NCI-H82 treated with DMSO at 0.1 percent for 48 hours (cell line): ENCODE measurements around the gene AFF3.

ENCODE experiments used
- DNase-seq: peaks from one replicate; lab custom pipeline; 2025; ENCODE audit not compliant: unreplicated experiment; lab: John Stamatoyannopoulos, UW

Gene AFF3

DNA sequence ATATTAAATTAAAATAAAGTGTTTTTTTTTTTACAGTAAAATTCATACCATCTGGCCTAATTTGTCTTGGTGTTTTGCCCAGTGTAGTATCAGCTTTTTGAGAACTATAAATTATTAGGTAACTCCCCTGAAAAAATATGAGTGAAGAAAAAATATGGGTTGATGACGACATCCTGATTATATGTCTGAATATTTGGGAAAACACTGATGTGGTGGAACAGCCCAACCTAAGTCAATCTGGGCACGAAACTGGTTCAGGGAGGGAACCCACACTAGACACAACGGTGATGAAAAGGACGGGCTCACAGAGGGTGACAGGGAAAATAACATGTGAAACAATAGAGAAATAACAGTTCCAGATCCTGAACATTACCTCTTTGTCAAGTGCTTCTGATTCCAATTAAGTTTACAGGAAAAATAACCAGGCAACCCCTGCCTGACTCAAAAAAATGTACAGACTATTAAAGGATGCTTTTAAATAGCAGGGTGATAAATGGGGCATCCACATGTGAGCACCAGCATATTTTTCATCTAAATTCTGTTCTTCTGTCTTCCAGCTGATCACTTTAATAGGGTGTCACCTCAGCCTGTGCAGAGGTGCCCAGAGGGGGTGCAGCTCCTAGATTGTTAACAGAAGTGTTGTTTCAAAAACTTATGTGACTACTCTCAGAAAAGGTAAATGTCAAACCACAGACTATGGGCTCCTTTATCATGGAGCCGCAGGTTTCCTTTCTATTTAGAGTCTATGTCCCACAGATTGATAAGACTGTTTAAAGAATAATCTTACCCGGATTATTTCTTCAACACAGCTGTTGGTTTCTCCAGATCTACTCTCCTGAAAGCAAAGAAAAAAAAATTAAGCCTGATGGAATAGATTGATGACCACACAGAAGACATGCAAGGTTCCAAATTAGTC lies 305.4 kb downstream of the AFF3 start:
- DNase-seq: no peak

DNA sequence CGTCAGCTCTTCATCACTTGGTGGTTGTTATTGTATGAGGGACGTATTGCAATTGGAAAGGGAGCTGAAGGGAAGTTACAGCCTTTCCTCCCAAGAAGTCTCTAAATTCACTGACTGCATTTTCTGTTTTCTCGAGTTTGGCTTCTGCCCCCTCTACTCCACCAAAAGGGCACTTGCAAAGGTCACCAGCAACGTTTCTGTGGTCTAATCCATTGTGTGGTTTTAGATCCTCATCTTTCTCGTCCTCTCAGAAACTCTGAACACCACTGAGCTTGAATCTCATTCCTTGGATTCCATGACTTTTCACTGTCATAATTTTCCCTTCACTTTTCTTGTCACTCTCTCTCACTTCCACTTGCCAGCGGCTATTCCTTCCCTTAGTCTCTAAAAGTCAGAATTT lies 308.0 kb downstream of the AFF3 start:
- DNase-seq: no peak

DNA sequence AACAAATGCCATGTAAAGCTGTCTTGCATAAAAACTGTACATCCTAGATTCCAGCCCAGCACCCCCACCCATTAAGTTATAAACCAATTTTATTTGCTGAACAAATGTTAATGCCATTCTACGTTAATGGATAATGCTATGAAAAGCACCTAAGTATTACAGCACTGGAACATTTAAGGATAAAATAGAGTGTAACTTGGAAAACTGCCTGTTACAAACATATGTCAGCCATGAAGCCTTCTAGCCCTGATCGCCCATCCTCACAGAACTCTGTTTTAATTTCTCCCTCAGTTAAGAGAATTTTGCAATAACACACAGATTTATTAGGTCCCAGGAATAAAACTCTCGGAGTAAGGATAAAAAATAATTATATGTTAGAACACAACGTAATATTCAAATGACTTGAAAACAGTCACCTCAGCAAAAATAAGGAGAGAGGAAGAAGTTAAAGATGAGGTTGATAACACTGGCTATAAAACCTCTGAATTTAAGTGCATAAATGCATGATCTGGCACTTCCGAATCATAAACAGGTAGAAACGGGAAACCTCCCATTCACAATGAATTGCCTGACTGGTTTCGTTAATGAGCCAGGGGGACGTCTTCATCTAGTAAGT lies 308.7 kb downstream of the AFF3 start:
- DNase-seq: no peak

DNA sequence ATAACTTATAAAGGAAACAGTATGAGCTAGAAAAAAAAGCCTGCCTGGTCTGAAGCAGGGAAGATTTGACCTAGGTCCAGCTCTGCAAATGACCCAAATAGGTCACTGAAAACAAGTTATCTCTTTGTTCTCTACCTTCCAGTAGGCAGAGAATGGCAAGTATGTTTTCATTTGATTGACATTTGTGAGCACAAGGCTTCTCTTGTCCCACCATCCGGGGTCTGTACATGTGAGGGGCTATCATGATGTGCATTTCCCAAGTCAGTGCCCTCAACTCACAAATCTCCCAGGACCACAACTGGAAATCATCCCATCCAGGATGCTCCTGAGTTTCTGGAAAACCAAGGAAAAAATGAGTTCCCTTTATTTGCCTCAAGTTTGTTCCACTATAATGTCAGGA lies 309.5 kb downstream of the AFF3 start:
- DNase-seq: no peak

DNA sequence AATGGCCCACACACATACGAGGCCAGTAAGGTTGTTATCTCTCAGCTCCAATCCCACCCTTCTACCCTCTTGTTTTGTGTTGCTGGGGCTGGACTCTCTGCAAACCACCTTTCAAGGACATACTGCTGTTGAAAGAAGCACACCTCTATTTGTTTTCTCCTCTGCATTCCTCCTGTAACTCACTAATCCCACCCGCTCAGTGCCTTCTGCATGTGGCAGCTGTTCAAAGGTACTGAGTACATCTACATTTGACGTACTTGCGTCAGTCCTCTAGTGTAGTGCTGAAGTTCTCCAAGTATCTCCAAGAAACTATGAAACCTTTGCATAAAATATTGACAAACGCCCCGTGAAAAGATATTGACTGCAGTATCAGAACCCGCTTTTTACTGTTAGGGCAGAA lies 310.6 kb downstream of the AFF3 start:
- DNase-seq: no peak

DNA sequence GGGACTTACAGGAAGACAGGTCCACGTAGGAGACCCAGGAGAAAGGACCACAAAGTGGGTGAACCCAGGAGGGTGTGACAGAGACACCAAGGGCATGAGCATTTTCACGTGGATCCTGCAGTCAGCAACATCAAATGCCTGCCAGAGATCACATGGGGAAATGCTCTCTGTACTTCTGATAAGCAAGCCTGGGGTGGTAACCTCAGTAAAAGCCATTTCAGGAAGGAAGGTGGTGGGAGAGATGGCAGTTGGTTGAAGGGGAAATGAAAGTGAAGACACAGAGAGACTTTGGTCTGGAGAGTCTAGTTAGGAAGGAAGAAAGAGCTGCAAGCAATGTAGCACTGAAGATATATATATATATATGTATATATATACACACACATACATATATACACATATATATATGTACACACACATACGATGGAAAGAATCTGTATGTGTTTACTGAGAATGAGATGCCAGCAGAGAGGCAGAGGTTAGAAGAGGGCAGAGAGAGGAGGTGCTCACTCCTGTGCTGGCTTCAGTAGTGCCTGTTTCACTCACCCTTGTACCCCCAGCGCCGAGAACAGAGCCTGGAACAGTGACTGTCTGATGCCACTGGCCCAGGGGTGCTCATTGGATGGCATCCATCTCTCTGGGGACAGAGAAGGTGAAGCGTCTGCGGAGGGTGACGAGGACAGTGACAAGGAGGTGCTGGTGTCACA lies 314.9 kb downstream of the AFF3 start:
- no peak for DNase-seq

DNA sequence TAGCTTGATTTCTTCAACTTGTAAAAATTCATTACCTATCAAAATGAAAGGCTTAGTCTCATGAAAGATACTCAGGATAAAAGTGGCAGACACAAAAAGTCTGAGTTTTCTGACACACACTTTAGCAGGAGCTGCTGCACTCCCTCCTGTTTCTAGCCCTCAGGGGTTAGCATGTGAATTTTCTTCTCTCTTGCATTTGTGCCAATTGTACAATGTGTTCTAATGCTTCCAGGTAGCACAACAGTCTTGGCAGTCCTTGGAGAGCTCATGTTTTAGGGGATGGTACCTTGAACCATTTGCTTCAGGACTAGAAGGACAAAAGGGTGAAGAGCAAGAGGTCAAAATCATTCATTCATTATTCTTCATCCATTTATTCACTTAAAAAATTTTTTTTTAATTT lies 316.8 kb downstream of the AFF3 start:
- DNase-seq: no peak

DNA sequence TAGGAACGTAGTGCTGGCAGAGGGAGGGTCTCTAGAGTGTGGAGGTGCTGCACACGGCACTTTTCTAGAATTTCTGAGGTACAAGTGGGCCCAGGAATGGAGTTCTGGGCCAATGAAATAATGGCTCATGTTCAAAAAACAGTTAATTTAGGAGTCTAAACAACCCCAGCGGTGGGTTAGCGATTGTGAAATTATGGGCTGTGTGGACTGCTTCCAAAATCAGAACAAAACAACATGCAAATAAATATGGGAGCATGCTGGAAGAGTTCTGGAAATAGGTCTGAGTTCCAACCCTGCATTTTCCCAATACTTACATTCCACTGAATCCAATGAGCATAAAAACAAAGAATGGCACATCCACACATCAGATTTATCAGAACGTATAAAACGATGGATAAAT lies 317.6 kb downstream of the AFF3 start:
- no peak for DNase-seq

DNA sequence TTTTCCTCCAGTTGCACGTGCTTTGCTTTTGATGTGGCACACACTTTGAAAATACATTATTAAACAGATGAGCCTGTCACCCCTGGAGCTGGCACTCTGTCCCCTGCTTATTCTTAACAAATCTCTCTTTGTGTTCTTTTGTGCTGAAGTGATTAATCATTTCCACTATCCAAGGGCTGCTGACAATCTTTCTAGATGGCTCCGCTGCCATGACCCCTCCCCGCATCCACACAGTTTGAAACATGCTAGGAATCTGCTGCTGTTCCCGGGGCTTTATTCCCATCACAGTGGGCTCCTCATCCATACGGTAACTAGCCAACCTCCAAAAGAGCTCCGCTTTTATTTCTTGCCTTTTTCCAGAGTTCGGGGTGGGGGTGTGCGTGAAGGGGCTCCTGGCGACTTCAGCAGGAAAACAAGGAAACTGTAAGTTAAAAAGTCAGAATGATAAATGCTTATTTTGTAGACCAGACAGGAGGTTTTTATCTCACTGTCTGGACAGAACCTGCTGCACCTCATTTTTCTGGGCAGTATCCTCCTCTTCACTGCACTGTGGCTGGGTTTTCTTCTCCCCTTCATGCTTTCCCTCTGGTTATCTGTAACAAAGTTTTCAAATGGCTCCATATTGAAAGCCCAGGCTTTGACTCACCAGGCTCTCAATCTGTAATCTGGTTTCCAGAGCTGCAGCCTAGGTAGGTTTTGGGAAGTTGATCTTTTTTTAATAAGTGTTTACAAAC lies 319.7 kb downstream of the AFF3 start:
- no peak for DNase-seq

DNA sequence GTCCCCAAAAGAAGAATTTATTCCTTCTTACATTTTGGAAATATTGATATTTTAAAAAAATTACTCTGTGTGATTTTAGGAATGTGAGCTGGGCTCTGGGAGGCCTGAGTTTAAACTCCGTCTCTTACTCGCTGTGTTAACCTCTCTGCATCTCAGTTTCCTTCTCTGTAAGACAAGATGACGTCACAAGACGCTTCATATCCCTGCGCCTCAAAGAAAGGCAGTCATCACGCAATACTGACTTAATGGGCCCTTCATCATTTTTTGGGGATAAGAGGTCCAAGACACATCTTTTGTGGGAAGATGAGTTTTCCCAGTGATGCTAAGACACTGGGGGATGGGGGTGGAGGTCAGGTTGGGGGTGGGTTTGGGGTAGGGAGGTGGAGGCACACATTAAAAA lies 320.4 kb downstream of the AFF3 start:
- DNase-seq: no peak

DNA sequence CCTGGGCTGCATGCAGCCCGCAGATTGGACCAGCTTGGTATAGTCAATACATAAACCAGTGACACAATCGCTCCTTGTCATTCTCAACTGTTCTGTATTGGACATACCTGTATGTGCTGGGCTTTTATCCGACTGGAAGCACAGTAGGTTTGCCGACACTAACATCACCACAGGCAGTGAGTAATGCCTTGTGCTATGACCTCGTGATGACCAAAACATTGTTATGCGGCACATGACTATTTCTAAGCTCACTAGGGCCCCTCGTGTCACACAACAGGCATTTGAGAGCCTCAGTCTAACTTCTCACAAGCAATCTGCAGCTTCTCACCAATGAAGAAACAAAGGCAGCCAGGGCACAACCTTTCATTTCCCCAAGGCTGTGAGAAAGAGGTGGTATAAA lies 320.8 kb downstream of the AFF3 start:
- no peak for DNase-seq

DNA sequence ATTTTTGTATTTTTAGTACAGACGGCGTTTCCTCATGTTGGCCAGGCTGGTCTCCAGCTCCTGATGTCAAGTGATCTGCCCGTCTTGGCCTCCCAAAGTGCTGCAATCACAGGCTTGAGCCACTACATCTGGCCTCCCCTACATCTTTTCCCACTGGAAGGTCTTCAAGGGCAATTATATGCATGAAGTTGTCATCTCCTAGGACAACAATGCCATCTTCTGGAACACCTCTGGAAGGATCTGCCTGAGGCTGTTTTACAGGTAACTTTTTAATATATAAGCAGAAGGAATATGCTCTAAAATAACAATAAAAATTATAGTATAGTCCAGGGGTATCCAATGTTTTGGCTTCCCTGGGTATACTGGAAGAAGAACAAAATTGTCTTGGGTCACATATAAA lies 321.4 kb downstream of the AFF3 start:
- no peak for DNase-seq

DNA sequence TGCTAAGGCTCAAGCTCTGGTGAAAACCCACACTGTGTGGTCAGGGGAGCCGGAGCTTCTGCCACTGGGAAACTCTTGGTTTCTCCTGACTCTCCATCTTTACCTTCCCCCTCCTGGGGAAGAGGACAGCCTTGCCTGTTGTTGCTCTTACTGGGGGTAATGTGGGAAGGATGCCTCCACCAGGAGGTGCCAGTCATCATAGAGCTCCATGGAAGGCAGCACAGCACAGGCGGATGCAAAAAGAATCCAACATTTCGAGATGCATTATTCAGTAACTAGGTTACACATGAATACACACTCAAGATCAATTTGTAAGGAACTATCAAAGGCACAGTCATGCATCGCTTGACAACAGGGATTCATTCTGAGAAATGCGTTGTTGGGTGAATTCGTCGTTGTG lies 322.6 kb downstream of the AFF3 start:
- no peak for DNase-seq

DNA sequence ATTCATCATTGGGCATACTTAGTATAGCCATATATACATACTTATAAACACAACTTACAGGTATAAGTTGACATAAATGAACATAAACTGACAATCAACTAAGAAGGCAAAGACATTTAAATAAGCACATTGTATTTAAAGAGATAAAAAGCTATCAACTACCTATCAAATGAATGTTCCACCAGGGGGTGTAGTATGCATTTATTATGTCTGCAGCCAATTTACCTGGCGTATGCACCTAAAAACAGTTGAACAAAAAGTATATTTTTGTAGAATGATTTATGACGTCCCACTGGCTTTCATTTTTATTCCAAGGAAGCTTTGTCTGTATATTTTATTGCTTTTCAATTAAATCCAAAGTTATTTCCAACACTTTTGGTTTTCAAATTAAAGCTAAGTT lies 323.5 kb downstream of the AFF3 start:
- DNase-seq: no peak

DNA sequence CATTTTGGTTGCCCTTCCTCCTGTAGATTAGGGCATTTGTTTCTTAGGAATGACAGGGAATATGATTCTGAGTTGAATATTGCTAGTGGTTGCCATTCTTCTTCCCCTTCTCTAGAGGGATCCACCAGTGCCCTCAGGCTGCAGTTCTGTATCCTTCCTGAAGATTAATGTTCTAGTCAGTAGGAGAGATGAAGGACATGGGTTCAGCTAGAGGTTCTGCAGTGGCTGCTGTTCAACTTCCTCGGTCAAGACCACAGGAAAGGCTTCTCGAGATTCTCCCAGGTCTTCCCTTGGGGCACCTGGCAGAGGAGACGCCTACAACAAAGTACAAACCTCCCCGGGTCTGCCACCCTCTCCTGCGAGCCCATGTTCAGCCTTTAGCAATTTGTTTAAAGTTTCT lies 325.5 kb downstream of the AFF3 start:
- no peak for DNase-seq

DNA sequence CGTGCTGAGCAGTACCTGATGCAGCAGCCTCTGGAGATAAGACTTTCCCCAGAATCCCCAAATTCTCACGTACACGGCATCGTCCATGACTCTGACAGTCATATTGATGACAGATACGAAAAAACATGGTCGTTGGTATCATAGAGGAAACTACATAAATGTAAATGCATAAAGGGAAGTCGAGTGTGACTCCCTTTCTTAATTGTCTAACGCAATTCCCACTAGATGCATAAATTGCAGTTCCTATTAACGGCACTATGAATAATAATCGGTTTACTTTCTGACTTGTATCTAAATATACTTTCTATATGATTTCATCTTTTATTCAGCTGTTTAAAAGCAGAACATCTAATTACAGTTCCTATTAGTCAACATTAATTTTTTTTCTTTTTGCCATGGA lies 330.0 kb downstream of the AFF3 start:
- DNase-seq: no peak

DNA sequence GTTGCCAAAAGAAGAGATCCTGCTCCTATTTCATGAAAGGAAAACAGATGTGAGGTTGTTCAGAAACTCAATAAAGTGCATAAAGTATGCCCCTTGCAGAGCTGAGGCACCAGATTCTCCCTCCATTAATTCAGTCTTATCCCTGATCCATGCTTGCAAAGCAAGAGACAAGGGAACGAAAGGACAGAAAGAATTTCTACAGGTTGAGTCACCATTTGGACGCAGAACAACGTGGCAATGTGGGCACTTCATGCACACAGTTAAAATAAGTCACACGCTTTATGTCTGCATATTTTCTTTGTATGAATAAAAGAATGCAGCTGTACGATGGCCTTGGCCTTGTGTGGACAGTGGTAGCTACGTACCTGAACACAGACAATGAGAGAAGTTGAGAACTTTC lies 330.8 kb downstream of the AFF3 start:
- DNase-seq: no peak

DNA sequence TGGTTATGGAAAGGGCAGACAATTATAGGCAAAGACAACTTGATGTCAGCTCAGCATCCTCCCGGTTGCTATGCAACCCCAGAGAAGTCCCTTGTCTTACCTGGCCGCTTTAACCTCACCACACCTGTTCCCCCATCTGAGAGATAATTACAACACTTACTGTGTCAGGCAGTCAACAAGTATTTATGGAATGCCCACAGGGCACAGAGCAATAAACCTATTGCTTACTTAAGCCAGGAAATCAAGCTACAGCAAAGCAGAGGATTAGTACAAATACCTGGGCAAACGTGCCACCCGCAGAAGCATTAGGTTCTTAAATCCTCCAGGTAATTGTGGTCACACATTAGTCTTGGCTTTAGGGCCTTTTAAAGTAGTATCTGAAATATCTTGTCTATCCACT lies 332.2 kb downstream of the AFF3 start:
- no peak for DNase-seq

DNA sequence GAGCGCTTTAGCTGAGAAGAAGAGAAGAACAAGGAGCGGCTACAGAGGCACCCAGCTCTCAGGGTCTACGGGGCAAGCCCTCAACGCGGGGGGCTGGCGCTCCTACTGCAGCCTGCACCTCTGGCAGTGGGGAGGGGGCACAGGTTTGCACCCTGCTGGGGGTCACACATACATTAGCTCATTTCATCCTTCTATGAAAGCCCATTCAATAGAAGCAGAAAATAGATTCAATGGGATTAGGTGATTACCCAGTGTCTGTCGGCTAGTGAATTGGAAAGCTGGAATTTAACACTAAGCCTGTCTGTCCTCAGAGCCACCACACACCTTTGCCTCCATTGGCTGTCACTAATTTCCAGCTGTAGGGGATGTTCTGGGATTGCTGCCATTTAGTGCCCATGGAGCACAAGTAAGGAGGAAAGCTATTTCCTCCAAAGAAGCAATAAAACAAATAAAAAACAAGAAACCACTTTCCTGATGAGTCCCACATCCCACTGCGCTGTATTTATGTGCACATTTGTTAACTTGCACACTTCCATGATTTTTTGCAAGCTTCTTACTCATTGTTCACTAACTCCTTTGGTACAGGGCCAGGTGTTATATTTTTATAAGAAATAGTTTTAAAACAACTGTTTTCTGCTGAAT lies 333.0 kb downstream of the AFF3 start:
- DNase-seq: no peak

DNA sequence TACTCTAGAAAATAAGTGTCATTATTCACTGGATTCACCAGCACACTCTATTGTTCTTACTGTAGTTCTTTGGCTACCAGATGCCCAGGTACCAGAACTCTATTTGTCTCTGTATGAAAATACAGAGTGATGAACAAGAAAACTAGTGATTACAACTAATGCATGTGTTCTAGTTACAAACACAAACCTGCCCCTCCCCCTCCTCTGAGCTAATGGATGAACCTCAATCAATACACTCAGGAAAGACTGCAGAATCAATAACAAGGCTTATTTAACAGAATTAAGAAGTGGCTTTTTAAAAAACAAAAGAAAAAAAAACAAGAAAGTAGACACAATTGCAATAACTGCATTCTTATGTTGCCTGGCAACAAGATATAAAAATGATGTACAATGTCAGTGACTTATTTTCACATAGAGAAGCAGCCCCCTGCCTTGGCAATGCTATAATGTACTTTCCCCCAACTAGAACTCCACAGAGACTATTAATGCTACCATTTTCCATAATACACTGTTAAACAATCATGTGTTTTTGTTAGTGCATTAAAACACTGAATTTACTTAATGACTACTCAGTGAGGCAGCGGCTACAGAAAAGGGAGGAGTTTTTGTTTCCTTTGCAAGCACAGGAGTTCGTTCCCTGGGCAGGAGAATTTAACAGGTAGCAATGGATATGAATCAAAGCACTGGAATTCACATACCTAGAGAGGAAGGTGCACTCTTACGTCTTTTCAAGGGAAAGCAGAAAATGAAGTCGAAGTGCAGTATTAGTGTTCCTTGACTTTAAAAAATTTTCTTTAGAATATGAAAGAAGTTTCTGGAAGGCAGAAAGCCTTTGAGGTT lies 333.8 kb downstream of the AFF3 start:
- no peak for DNase-seq
